HG02852 (cell line): ENCODE results near the gene ATP11C.
"Not testable (repeated sequence)": the region's sequence is repeated elsewhere in the genome, so short reads cannot be mapped to it uniquely, and the experiment has no call there.

Experiments used
- ATAC-seq: cut with Tn5 transposase; IDR thresholded peaks from one replicate; pipeline ENCODE4 v1.9.1; 2021; ENCODE audit warnings: mild to moderate bottlenecking, moderate library complexity; ENCODE audit not compliant: unreplicated experiment

The ATP11C gene

DNA sequence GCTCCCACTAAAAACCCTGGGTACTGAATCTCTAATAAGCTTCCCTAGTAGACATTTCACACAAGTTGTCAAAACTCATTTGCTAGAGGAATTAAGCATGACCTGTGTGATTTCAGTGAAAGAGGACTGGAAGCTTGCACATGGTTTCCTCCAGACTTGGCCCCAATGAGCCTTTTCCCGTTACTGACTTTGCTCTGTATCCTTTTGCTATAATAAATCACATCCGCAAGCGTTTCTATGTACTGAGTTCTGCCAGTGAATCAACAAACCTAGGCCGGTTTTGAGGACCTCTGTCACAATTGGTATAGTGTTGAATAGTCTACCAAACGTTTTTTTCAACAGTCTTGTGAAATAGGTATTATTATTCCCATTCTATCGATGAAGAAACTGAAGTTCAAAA, 8.2 kb downstream of the ATP11C start:
- no peak for ATAC-seq

GRCh38 chrX:139924069-139924695, 8.7 kb downstream of the ATP11C start:
- no peak for ATAC-seq

GRCh38 chrX:139921142-139921541, 11.7 kb downstream of the ATP11C start:
- ATAC-seq, result not testable (repeated sequence)

DNA sequence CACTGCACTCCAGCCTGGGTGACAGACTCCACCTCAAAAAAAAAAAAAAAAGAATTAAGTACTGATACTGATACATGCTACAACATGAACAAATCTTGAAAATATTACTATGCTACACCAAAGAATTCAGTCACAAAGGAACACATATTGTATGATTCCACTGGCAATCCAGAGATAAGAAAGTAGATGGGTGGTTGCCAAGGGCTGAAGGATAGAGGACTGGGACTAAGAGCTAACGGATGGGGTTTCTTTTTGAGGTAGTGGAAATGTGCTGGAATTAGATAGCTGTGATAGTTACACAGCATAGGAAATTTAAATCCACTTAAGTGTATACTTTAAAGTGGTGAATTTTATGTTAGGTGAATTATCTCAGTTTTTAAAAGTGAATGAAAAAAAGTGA, 12.5 kb downstream of the ATP11C start:
- no peak for ATAC-seq

DNA sequence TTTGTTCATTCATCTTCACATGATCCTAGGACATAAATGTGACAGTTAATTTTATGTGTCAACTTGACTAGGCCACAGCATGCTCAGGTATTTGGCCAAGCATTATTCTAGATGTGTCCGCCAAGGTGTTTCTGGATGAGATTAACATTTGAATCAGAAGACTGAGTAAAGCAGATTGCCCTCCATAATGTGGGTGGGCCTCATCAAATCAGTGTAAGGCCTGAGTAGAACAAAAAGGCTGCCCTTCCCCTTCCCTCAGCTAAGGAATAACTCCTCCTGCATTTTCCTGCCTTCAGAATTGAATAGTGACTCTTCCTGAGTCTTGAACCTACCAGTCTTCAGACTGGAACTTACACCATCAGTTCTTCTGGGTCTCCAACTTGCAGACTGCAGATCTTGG, 18.4 kb downstream of the ATP11C start:
- no peak for ATAC-seq

GRCh38 chrX:139909712-139910111, 23.1 kb downstream of the ATP11C start:
- peak; percentile 63 for ATAC-seq

DNA sequence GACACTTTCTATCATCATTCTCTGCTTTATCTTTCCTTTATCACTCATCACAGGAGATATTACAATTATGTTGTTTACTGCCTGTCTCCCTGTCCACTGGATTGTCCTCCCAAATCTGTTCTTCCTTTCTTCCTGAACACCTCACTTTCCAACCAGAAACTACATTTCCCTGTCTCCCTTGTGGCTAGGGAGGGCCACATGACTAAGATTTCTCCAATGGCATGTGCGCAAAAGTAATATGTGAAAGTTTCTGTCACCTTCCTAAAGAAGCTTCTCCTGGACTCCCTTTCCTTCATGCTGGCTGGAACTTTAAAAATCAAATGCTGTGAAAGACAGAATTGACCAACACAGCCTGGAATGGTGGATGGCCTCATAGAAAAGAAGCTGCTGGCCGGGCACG, 25.8 kb downstream of the ATP11C start:
- ATAC-seq, result no peak

DNA sequence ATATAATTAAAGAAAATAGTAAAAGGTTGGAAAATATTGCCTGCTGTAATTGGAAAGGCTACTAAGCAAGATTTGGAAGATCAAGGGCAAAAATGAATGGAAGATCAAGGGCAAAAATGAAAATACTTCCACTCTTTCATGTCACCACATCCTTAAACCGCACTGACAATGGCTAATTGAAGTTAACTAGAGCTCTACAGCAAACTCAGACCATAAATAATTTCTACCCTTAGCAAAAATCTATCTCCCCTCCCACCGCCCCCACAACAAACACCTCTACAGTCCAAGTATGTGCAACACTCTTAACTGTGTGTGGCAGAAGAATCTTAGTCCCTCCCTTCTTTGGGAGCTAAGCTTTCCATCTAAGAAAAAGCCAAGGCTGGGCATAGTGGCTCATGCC, 27.1 kb downstream of the ATP11C start:
- ATAC-seq, result no peak

- ATAC-seq, result no peak
Observed at GRCh38 chrX:139905051-139905450, 27.8 kb downstream of the ATP11C start.

- no peak for ATAC-seq
Observed at GRCh38 chrX:139903210-139903609, 29.6 kb downstream of the ATP11C start.

GRCh38 chrX:139902559-139902958, 30.3 kb downstream of the ATP11C start:
- no peak for ATAC-seq

DNA sequence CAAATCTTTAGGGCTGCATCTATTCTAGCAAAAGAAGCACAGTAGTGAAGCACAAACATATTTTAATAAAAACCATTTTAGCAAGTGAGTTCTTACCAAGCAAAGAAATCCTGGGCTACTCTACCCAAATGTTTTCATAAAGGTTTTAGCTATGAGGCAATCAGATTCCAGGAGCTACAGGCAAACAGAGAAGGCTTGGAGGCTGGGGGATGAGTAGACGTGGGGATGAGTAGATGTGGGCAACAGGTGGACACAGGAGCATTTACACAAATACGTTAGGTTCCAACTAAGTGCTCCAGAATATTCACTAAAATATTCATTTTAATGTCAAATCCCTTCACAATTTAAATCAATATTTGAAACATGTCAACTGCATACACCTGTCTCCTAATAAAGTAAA, 34.5 kb downstream of the ATP11C start:
- ATAC-seq, result no peak

- peak; percentile 82 for ATAC-seq
Observed at GRCh38 chrX:139892512-139892911, 40.3 kb downstream of the ATP11C start.

DNA sequence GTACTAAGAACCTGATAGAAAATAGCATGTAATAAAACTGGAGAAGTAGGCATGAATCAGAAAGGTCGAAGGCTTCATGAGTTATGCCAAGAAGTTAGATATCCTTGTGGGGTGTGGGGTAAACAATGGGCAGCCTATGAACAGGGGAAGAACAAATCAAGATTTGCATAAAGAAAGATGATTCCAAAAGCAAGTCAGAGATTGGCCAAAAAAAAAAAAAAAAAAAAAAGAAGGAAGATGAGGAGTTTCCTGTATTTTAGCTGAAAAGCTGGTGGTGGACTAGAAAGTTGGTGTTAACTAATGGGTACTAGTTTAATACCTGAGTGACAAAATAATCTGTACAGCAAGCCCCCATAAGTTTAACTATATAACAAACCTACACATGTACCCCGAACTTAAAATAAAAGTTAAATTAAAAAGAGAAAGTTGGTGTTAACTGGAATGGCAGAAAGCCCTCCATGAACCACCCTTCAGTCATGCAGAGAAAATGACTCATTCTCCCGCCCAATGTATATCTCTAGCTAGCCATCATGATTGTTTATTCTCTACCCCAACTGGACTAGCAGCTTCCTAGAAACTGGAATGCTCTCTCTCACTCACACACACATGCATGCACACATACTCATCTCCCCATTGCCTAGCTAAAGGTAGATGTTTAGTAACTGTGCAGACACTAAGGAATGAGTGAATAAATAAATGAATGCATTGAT, 41.7 kb downstream of the ATP11C start:
- no peak for ATAC-seq

DNA sequence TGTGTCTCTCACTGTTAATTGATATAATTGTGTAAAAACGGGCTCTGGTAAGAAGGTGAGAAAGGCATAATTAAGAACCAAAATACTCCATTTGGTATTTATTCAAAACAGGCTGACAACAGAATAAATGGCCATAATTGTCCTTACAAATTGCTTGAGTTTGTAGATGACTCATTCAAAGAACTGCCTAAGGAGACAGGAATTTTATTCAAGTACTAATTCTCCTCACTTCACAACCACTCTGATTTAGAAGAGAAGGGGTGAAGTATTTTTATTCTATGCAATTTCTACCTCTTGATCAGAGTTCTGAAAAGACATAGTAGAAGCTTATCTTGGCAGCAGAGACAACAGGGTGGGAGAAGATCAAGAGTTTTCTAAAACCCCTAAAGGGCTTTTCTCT, 43.1 kb downstream of the ATP11C start:
- ATAC-seq, result no peak

DNA sequence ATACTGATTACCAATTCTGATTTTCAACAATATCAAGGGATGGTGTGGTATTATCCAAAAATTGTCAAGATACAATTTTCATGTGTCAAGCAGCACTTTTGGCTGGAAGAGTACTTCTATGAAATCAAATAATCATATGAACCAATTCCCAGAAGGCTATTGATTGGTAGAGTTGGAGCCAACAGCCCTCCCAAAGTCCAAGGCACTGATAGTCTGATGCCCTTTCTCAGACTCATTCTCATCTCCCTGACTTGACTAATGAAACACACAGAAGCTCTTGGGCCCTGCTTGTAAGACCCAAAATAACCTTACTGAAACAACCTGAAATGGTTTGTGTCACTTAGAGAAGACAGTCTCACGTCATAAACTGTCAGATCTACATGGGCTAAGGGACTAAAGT, 48.9 kb downstream of the ATP11C start:
- ATAC-seq, result no peak

GRCh38 chrX:139882299-139882698, 50.6 kb downstream of the ATP11C start:
- ATAC-seq, result no peak

DNA sequence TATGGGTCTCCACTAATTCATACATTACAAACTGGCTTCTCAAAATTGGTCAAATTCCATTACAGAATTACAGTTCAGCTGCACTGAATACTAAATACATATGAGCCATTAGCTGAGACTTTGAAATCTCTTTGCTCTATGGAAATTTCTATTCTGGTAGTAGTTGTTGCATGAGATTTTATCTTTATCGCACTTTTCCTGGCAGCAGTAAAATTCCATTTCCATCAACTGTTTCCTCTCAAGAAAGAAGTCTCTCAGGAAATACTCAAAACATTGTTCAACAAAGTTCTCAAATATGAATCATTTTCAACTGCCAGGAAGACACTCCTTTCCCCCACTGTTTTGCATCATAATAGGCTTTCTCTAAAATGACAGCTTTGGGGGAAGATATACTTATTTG, 51.3 kb downstream of the ATP11C start:
- no peak for ATAC-seq

DNA sequence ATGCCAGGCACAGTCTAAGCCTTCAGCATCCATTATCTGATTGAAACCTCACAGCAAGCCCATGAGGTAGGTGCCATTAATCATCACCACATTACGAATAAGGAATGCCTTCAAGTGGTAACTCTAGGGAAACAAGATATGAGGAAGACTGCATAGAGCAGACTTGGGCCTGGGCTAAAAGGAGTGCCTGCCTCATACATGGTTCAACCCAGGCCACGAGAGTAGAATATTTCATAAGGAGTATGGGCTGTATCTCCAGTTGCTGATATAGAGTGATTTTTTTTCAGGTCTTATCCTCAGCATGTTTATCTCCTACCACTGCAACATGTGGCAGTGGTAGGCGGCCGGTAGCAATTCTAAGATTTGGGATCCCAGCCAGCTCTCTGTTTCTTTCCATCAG, 51.7 kb downstream of the ATP11C start:
- ATAC-seq, result no peak

DNA sequence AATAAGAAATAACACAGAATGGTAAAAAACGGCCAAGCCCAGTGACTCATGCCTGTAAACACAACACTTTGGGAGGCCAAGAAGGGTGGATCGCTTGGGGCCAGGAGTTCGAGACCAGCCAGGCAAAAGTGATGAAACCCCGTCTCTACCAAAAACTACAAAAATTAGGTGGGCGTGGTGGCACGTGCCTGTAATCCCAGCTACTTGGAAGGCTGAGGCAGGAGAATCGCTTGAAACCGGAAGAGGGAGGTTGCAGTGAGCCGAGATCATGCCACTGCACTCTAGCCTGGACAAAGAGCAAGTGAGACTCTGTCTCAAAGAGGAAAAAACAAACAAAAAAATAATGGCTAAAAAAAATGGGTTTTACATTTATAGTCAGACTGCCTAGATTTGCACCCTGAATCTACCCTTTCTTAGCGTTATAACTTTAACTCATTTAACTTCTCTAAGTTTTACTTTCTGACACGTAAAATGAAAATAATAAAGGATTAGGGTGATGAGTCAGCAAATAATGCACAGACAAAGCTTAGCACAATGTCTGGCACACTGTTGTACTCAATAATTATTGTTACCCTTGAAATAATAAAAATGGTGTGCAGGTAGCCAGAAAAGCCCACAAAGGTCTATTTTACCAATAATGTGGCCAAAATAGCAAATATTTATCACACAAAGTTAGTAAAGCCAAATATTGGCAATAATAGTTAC, 55.0 kb downstream of the ATP11C start:
- ATAC-seq, result no peak

DNA sequence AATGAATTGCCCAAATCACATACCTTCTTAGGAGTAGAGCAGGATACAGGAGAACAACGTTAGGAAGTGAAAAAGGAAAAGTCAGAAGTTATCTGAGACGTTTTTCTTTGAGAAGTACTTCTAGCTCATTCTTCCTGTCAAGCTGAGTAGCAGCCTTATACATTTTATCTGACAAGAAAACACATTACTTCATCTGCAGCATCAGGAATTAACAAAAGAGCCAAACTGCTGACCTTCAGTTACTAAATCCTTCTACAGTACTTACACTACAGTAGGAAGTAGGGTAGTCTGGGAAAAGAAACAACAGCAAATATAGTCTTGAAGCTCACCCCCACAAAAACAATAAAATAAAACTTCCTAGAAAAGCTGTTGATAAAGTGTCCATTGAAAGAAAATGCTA, 57.0 kb downstream of the ATP11C start:
- no peak for ATAC-seq

GRCh38 chrX:139869796-139870195, 63.1 kb downstream of the ATP11C start:
- ATAC-seq, result no peak
